Measurements from ENCODE around the gene CDC27. TPM values are rescaled to one million over a fixed set of nuclear protein-coding genes. Genes with fewer than 3 reads are reported as not detected.

Gene CDC27
- total and polyA plus RNA-seq, 2 of the 4 experiments (the other 2 are of a cell fraction) = 47.7 to 190 TPM

DNA sequence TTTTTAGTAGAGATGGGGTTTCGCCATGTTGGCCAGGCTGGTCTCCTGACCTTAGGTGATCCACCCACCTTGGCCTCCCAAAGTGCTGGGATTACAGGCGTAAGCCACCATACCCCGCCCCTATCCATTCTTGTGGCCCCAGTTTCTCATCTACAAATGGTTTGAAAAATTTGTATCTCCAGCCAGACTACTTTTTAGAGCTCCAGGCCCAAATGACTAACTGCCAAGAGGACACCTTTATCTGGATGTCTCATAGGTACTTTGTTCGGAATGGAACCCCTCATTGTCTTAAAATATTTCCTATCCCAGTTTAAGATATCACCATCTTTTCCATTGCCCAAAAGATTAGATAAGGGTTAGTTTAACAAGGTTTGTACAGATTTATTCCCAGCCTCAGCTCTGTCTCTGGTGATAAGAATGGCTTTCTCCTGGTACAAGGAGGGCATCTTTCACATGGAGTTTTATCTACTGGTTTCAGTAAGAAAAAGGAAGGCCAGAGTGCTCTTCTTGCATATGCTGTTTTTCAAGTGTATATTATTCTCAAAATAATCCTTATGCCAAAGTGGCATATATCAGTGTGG lies 4.9 kb upstream of the CDC27 start:
- Histone ChIP-seq H4K8ac (ENCODE audit: low read depth in 2 of 2, low read length in 2 of 2) (no peak overlapping the region), H3K14ac (replicated peaks; ENCODE audit: low read depth, low read length) (no peak overlapping the region), H3K9me1 (ENCODE audit: insufficient read depth, low read length) (no peaks in the 10 kb centered on the region), H4K5ac (ENCODE audit: low read depth, low read length) (no peak overlapping the region), H3K4ac (ENCODE audit: low read depth, low read length) (no peak overlapping the region), H3K56ac (ENCODE audit: extremely low read depth, insufficient read depth, low read length) (no peak overlapping the region), H3K4me3 (ENCODE audit: insufficient read depth, low read depth, low read length) (no peak overlapping the region), H2BK15ac (ENCODE audit: low read depth, low read length) (no peak overlapping the region), H3K27ac (ENCODE audit: insufficient read depth, low read length) (no peak overlapping the region), H3K79me1 (ENCODE audit: low read depth in 1 of 2, low read length in 2 of 2) (0 out of 4 replicates have a peak, but pooled peaks cover 0 to under 1% of the 10 kb centered on the region in 2 experiments), H3K23ac (ENCODE audit: low read depth, low read length) (no peak overlapping the region), H4K91ac (ENCODE audit: insufficient read depth, low read depth, low read length) (no peak overlapping the region), H2BK20ac (ENCODE audit: low read depth, low read length) (no peak overlapping the region), H2AFZ (replicated peaks; ENCODE audit: low read length, poor library complexity) (no peak overlapping the region), H3K4me2 (ENCODE audit: low read depth, low read length) (no peak overlapping the region), H2AK9ac (replicated peaks; ENCODE audit: low read depth, low read length, poor library complexity) (no peak overlapping the region), H3K9me3 (ENCODE audit: control insufficient read depth, insufficient read depth, low read length) (no peaks in the 10 kb centered on the region), H3K9ac (ENCODE audit: low read depth, low read length) (no peak overlapping the region), H2BK120ac (ENCODE audit: low read depth, low read length) (no peak overlapping the region), H2AK5ac (ENCODE audit: low read depth, low read length) (no peak overlapping the region), H3K36me3 (ENCODE audit: control insufficient read depth, insufficient read depth, low read length) (no peaks in the 10 kb centered on the region), H2BK5ac (ENCODE audit: low read depth, low read length, poor library complexity, severe bottlenecking) (no peak overlapping the region), H3K27me3 (ENCODE audit: control insufficient read depth, insufficient read depth, low read length) (no peaks in the 10 kb centered on the region), H3K4me1 (ENCODE audit: control insufficient read depth, insufficient read depth, low read length) (no peaks in the 10 kb centered on the region), H4K20me1 (ENCODE audit: insufficient read depth, low read length) (no peaks in the 10 kb centered on the region), H3K18ac (ENCODE audit: low read depth, low read length) (no peak overlapping the region)
- TF ChIP-seq RAD21 (IDR thresholded peaks at IDR 0.05; ENCODE audit: low read length) (no peak), MAFK (IDR thresholded peaks at IDR 0.05; ENCODE audit: low read depth, low read length) (no peak), MXI1 (IDR thresholded peaks at IDR 0.05; ENCODE audit: borderline replicate concordance, low read depth, low read length) (no peak), NFE2L2 (IDR thresholded peaks at IDR 0.05; ENCODE audit: low read depth, low read length) (no peak), CEBPB (IDR thresholded peaks at IDR 0.05; ENCODE audit: low read depth, low read length) (no peak), POLR2A (IDR thresholded peaks at IDR 0.05; ENCODE audit: low read depth, low read length) (no peak), MAZ (IDR thresholded peaks at IDR 0.05; ENCODE audit: borderline replicate concordance, low read depth, low read length) (no peak), CHD1 (IDR thresholded peaks at IDR 0.05; ENCODE audit: low read depth, low read length) (no peak), FOS (IDR thresholded peaks at IDR 0.05; ENCODE audit: low read depth, low read length) (no peak), RFX5 (IDR thresholded peaks at IDR 0.05; ENCODE audit: low read depth, low read length) (no peak), RCOR1 (IDR thresholded peaks at IDR 0.05; ENCODE audit: insufficient replicate concordance, low read length) (no peak), BHLHE40 (IDR thresholded peaks at IDR 0.05; ENCODE audit: low read depth, low read length) (no peak), SMC3 (IDR thresholded peaks at IDR 0.05; ENCODE audit: low read depth, low read length) (no peak)
- TF ChIP-seq, protein P1, sequence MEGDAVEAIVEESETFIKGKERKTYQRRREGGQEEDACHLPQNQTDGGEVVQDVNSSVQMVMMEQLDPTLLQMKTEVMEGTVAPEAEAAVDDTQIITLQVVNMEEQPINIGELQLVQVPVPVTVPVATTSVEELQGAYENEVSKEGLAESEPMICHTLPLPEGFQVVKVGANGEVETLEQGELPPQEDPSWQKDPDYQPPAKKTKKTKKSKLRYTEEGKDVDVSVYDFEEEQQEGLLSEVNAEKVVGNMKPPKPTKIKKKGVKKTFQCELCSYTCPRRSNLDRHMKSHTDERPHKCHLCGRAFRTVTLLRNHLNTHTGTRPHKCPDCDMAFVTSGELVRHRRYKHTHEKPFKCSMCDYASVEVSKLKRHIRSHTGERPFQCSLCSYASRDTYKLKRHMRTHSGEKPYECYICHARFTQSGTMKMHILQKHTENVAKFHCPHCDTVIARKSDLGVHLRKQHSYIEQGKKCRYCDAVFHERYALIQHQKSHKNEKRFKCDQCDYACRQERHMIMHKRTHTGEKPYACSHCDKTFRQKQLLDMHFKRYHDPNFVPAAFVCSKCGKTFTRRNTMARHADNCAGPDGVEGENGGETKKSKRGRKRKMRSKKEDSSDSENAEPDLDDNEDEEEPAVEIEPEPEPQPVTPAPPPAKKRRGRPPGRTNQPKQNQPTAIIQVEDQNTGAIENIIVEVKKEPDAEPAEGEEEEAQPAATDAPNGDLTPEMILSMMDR (conservative IDR thresholded peaks at IDR 0.05; ENCODE audit: low read depth, low read length) = no peak
- TF ChIP-seq, protein P2, sequence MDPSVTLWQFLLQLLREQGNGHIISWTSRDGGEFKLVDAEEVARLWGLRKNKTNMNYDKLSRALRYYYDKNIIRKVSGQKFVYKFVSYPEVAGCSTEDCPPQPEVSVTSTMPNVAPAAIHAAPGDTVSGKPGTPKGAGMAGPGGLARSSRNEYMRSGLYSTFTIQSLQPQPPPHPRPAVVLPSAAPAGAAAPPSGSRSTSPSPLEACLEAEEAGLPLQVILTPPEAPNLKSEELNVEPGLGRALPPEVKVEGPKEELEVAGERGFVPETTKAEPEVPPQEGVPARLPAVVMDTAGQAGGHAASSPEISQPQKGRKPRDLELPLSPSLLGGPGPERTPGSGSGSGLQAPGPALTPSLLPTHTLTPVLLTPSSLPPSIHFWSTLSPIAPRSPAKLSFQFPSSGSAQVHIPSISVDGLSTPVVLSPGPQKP (IDR thresholded peaks at IDR 0.05; ENCODE audit: borderline replicate concordance, low read depth, low read length) = no peak
- TF ChIP-seq, protein P3, sequence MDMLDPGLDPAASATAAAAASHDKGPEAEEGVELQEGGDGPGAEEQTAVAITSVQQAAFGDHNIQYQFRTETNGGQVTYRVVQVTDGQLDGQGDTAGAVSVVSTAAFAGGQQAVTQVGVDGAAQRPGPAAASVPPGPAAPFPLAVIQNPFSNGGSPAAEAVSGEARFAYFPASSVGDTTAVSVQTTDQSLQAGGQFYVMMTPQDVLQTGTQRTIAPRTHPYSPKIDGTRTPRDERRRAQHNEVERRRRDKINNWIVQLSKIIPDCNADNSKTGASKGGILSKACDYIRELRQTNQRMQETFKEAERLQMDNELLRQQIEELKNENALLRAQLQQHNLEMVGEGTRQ (IDR thresholded peaks at IDR 0.05; ENCODE audit: low read depth, low read length) = no peak
- ChIA-PET CTCF (no interaction called here), POLR2A (ENCODE audit: unreplicated experiment) (no interaction called here)
- in situ Hi-C loops (cut with MboI; ENCODE audit: low sequenced_read_pairs) (no loop called here), dilution Hi-C loops (cut with HindIII; ENCODE audit: low sequenced_read_pairs, unreplicated experiment) (no loop called here), intact Hi-C loops (cut with micrococcal nuclease) (no loop called here)
- BruUV-seq (replicated peaks) = no TSS peak
- DNase-seq (no peak), ATAC-seq (ENCODE audit: low read depth) (no peak)
- WGBS, 2 experiments (ENCODE audit: extremely low coverage in 2 of 2, insufficient read length in 1 of 2) = 94% methylated on average over 3 of the region's 4 CpGs; no CpG with 5 or more reads in 1 of the 2 experiments
